ENCODE data around the gene SNX14.

The SNX14 gene

DNA sequence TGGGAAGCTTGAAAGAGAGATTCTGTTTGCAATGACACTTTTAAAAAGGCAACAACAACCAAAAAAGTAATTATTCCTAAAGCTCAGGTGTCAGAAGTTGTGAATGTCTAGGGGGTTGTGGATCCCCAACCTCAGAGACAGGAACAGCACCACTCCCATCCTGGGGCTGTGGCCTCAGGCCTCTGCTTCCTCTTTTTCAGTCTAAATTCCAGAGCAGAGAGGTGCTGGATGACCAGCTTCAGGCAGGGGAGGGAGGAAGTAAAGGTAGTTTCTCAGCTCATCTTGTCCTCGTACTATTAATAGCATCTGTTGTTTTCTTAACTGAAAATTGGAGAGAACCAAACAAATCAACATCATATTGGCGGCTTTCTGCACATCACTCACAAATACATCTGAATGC, 135.5 kb downstream of the SNX14 start:
- no peak overlapping the region for H2BK12ac ChIP-seq (ENCODE audit: low read length)
- no peak overlapping the region for H2BK5ac ChIP-seq (ENCODE audit: low read length)
- no peak overlapping the region for H3K4ac ChIP-seq (ENCODE audit: low read length)
- no peak for DNase-seq (ENCODE audit: low spot score)
- no peaks in the 10 kb centered on the region for H3K36me3 ChIP-seq (replicated peaks in 1 of 2; ENCODE audit: control insufficient read depth in 2 of 2, insufficient read depth in 2 of 2, low read length in 2 of 2)
- no peak overlapping the region for H2AK5ac ChIP-seq (ENCODE audit: low read depth, low read length)
- no peaks in the 10 kb centered on the region for H3K79me1 ChIP-seq (ENCODE audit: low read depth, low read length)
- H3K4me3 ChIP-seq (ENCODE audit: low read length in 2 of 2), result no peak overlapping the region
- no peak overlapping the region for H3K4me2 ChIP-seq (ENCODE audit: insufficient read depth, low read length, poor library complexity, severe bottlenecking)
- no peak overlapping the region for H2BK120ac ChIP-seq (ENCODE audit: low read depth, low read length)
- no peaks in the 10 kb centered on the region for H3K4me1 ChIP-seq (ENCODE audit: control insufficient read depth in 2 of 2, insufficient read depth in 1 of 2, low read depth in 1 of 2, low read length in 2 of 2)
- no peaks in the 10 kb centered on the region for H3K9me3 ChIP-seq (replicated peaks in 1 of 2; ENCODE audit: control insufficient read depth in 2 of 2, insufficient read depth in 1 of 2, low read depth in 1 of 2, low read length in 2 of 2)
- no peak overlapping the region for H3K9ac ChIP-seq (ENCODE audit: low read depth, low read length, poor library complexity)
- no peak overlapping the region for H3K18ac ChIP-seq (ENCODE audit: low read length)
- H4K91ac ChIP-seq (ENCODE audit: low read depth, low read length, poor library complexity), result no peak overlapping the region
- H4K8ac ChIP-seq (ENCODE audit: low read depth, low read length), result no peak overlapping the region
- peaks cover 0 to 10% (median 3%) of the 10 kb centered on the region in 3 experiments for H3K27me3 ChIP-seq (ENCODE audit: control insufficient read depth in 3 of 3, insufficient read depth in 3 of 3, low read depth in 1 of 3, low read length in 3 of 3)
- H3K27ac ChIP-seq (replicated peaks; ENCODE audit: low read length), result no peak overlapping the region
- WGBS, 2 donors (ENCODE audit: extremely low coverage in 2 of 2, insufficient read length in 2 of 2, insufficient replicate concordance in 1 of 2), result no CpG with 5 or more reads among the region's 2 CpGs
- H2AFZ ChIP-seq (ENCODE audit: low read length), result no peak overlapping the region
- H3K23ac ChIP-seq (ENCODE audit: low read depth, low read length, poor library complexity), result no peak overlapping the region
- H2BK15ac ChIP-seq (ENCODE audit: low read length), result no peak overlapping the region
- H3K14ac ChIP-seq (ENCODE audit: low read length), result no peak overlapping the region

DNA sequence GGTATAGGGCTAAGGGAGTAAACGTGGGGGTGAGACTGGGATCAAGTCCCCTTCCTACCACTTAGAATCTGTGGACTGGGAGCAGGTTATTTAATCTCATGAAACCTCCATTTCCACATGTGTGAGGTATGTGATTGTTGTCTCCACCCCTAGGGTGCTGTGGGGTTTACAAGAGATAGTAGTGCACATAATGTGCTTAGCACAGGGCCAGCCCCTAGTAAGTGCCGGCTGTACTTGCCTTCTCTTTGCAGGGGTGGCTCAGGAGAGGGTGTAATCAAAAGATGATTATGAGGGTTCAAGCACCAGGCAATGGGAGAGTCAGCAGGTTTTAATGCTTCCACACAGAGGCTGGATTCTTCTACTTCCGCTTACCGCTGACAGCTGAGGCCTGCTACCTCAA, 136.9 kb downstream of the SNX14 start:
- Histone ChIP-seq H2BK5ac (ENCODE audit: low read length) (no peak overlapping the region), H2AK5ac (ENCODE audit: low read depth, low read length) (no peak overlapping the region), H3K23ac (ENCODE audit: low read depth, low read length, poor library complexity) (no peak overlapping the region), H3K18ac (ENCODE audit: low read length) (no peak overlapping the region), H2BK120ac (ENCODE audit: low read depth, low read length) (no peak overlapping the region), H3K14ac (ENCODE audit: low read length) (no peak overlapping the region), H2AFZ (ENCODE audit: low read length) (no peak overlapping the region), H4K91ac (ENCODE audit: low read depth, low read length, poor library complexity) (no peak overlapping the region), H3K27ac (replicated peaks; ENCODE audit: low read length) (no peak overlapping the region), H3K4me3 (ENCODE audit: low read length in 2 of 2) (no peak overlapping the region), H3K79me1 (ENCODE audit: low read depth, low read length) (no peaks in the 10 kb centered on the region), H3K9me3 (replicated peaks in 1 of 2; ENCODE audit: control insufficient read depth in 2 of 2, insufficient read depth in 1 of 2, low read depth in 1 of 2, low read length in 2 of 2) (no peaks in the 10 kb centered on the region), H3K4me2 (ENCODE audit: insufficient read depth, low read length, poor library complexity, severe bottlenecking) (no peak overlapping the region), H3K27me3 (ENCODE audit: control insufficient read depth in 3 of 3, insufficient read depth in 3 of 3, low read depth in 1 of 3, low read length in 3 of 3) (peaks cover 0 to 24% (median 14%) of the 10 kb centered on the region in 3 experiments), H3K36me3 (replicated peaks in 1 of 2; ENCODE audit: control insufficient read depth in 2 of 2, insufficient read depth in 2 of 2, low read length in 2 of 2) (no peaks in the 10 kb centered on the region), H2BK15ac (ENCODE audit: low read length) (no peak overlapping the region), H4K8ac (ENCODE audit: low read depth, low read length) (no peak overlapping the region), H3K4me1 (ENCODE audit: control insufficient read depth in 2 of 2, insufficient read depth in 1 of 2, low read depth in 1 of 2, low read length in 2 of 2) (no peaks in the 10 kb centered on the region), H3K4ac (ENCODE audit: low read length) (no peak overlapping the region), H3K9ac (ENCODE audit: low read depth, low read length, poor library complexity) (no peak overlapping the region), H2BK12ac (ENCODE audit: low read length) (no peak overlapping the region)
- no peak for DNase-seq (ENCODE audit: low spot score)
- WGBS, 2 donors (ENCODE audit: extremely low coverage in 2 of 2, insufficient read length in 2 of 2, insufficient replicate concordance in 1 of 2), result no CpG with 5 or more reads among the region's 4 CpGs
